ENCODE measurements around the gene GRHL1. TPM values are rescaled to one million over a fixed set of nuclear protein-coding genes. Genes with fewer than 3 reads are reported as not detected.

The GRHL1 gene
- total and polyA plus RNA-seq, 2 of the 8 experiments (the other 6 are each of a cell fraction or from before 2014, with no cell fraction given), result 1.3 to 3.6 TPM

DNA sequence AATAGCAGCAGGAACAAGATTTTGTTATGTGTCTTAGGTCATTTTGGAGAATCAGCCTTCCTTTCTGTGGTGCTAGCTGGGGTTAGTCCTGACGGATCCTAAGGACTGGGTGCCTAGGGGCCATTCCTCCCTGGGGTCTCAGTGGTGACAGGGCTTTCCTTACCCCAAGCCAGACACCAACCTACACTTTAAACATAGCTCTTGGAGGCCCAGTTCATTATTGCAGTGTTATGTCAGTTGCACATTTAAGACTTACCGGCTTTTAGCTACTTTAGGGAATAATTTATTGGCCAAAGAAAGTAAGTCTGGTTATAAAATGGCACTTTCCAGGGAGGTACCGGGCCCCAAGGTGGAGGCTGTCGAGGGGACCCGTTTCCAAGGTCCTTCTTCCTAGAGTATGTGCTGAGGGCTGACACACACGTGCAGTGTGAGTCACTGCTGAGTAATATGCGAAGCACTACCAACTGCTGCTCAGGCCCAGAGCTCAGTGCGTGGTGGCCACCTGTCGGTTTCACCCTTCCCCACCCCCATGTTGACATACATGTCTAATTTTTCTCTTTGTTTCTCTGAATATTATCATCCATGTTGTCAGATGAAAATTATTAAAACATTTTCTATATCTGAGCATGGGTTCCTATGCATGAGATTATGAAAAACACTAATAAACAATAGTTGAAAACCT lies 37.0 kb upstream of the GRHL1 start (continued):
- TF ChIP-seq, protein P1, sequence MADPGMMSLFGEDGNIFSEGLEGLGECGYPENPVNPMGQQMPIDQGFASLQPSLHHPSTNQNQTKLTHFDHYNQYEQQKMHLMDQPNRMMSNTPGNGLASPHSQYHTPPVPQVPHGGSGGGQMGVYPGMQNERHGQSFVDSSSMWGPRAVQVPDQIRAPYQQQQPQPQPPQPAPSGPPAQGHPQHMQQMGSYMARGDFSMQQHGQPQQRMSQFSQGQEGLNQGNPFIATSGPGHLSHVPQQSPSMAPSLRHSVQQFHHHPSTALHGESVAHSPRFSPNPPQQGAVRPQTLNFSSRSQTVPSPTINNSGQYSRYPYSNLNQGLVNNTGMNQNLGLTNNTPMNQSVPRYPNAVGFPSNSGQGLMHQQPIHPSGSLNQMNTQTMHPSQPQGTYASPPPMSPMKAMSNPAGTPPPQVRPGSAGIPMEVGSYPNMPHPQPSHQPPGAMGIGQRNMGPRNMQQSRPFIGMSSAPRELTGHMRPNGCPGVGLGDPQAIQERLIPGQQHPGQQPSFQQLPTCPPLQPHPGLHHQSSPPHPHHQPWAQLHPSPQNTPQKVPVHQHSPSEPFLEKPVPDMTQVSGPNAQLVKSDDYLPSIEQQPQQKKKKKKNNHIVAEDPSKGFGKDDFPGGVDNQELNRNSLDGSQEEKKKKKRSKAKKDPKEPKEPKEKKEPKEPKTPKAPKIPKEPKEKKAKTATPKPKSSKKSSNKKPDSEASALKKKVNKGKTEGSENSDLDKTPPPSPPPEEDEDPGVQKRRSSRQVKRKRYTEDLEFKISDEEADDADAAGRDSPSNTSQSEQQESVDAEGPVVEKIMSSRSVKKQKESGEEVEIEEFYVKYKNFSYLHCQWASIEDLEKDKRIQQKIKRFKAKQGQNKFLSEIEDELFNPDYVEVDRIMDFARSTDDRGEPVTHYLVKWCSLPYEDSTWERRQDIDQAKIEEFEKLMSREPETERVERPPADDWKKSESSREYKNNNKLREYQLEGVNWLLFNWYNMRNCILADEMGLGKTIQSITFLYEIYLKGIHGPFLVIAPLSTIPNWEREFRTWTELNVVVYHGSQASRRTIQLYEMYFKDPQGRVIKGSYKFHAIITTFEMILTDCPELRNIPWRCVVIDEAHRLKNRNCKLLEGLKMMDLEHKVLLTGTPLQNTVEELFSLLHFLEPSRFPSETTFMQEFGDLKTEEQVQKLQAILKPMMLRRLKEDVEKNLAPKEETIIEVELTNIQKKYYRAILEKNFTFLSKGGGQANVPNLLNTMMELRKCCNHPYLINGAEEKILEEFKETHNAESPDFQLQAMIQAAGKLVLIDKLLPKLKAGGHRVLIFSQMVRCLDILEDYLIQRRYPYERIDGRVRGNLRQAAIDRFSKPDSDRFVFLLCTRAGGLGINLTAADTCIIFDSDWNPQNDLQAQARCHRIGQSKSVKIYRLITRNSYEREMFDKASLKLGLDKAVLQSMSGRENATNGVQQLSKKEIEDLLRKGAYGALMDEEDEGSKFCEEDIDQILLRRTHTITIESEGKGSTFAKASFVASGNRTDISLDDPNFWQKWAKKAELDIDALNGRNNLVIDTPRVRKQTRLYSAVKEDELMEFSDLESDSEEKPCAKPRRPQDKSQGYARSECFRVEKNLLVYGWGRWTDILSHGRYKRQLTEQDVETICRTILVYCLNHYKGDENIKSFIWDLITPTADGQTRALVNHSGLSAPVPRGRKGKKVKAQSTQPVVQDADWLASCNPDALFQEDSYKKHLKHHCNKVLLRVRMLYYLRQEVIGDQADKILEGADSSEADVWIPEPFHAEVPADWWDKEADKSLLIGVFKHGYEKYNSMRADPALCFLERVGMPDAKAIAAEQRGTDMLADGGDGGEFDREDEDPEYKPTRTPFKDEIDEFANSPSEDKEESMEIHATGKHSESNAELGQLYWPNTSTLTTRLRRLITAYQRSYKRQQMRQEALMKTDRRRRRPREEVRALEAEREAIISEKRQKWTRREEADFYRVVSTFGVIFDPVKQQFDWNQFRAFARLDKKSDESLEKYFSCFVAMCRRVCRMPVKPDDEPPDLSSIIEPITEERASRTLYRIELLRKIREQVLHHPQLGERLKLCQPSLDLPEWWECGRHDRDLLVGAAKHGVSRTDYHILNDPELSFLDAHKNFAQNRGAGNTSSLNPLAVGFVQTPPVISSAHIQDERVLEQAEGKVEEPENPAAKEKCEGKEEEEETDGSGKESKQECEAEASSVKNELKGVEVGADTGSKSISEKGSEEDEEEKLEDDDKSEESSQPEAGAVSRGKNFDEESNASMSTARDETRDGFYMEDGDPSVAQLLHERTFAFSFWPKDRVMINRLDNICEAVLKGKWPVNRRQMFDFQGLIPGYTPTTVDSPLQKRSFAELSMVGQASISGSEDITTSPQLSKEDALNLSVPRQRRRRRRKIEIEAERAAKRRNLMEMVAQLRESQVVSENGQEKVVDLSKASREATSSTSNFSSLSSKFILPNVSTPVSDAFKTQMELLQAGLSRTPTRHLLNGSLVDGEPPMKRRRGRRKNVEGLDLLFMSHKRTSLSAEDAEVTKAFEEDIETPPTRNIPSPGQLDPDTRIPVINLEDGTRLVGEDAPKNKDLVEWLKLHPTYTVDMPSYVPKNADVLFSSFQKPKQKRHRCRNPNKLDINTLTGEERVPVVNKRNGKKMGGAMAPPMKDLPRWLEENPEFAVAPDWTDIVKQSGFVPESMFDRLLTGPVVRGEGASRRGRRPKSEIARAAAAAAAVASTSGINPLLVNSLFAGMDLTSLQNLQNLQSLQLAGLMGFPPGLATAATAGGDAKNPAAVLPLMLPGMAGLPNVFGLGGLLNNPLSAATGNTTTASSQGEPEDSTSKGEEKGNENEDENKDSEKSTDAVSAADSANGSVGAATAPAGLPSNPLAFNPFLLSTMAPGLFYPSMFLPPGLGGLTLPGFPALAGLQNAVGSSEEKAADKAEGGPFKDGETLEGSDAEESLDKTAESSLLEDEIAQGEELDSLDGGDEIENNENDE (IDR thresholded peaks at IDR 0.05; ENCODE audit: insufficient replicate concordance, low read length), result no peak
- TF ChIP-seq HDAC6 (IDR thresholded peaks at IDR 0.05; ENCODE audit: low read depth, low read length), result no peak
- TF ChIP-seq GTF2F1 (IDR thresholded peaks at IDR 0.05; ENCODE audit: borderline replicate concordance, low read depth, low read length), result no peak
- TF ChIP-seq BACH1 (IDR thresholded peaks at IDR 0.05; ENCODE audit: low read length), result no peak
- TF ChIP-seq TEAD4 (IDR thresholded peaks at IDR 0.05; ENCODE audit: low read depth, low read length), result no peak
- no peak for TF ChIP-seq POLR2AphosphoS5 (IDR thresholded peaks at IDR 0.05; ENCODE audit: low read depth, low read length)
- TF ChIP-seq CBX5 (IDR thresholded peaks at IDR 0.05; ENCODE audit: low read depth, low read length), result no peak

All from H1 (cell line).